H1 (cell line): ENCODE measurements around the gene METTL18. TPM values are rescaled to one million over a fixed set of nuclear protein-coding genes. Genes with fewer than 3 reads are reported as not detected.

Source experiments
- BCL11A ChIP-seq, 2 experiments: IDR thresholded peaks; one replicate each; pipeline ENCODE4 v1.6.1; 2011; ENCODE audit warnings: low read depth in 2 of 2, low read length in 2 of 2, mild to moderate bottlenecking in 2 of 2
- CHD2 ChIP-seq: IDR thresholded peaks from 2 replicates; pipeline ENCODE4 v1.6.1; 2012; ENCODE audit warnings: low read length, improper control_type of control experiment
- MAFK ChIP-seq: IDR thresholded peaks from 2 replicates; pipeline ENCODE4 v1.6.1; 2012; ENCODE audit warnings: low read depth, mild to moderate bottlenecking, improper control_type of control experiment, low read length
- POU5F1 ChIP-seq: IDR thresholded peaks from 2 replicates; pipeline ENCODE4 v1.6.1; 2011; ENCODE audit warnings: low read depth, mild to moderate bottlenecking, low read length, moderate library complexity
- RNF2 ChIP-seq: fragments of 200-900, 300-1000 bp; sonication (generic); IDR thresholded peaks from 2 replicates; pipeline ENCODE4 v1.7.1; 2016; ENCODE audit warnings: borderline replicate concordance, low read depth, mild to moderate bottlenecking, antibody characterized with exemption, low read length; ENCODE audit not compliant: poor library complexity, severe bottlenecking; ENCODE audit errors: missing control alignments
- YY1 ChIP-seq: IDR thresholded peaks from 2 replicates; pipeline ENCODE4 v1.6.1; 2011; ENCODE audit warnings: low read depth, mild to moderate bottlenecking, low read length
- polyA plus RNA-seq, 7 experiments: library from polyadenylated mRNA; depleted of rRNA in 3 of 7; stranded (reverse) in 5 of 7; unstranded in 2 of 7; fragments of >200 nt in 5 of 7; fragments of 200-250 nt in 2 of 7; gene quantifications; 1 replicate in 5 of 7; 2 replicates in 1 of 7; 4 replicates in 1 of 7; pipeline versions ENCODE4 v1.2.1 to v1.2.3, GENCODE V29; 2011 to 2013; ENCODE audit warnings: missing spikeins in 2 of 7, mixed read lengths in 2 of 7
- total RNA-seq: library from RNA; stranded (reverse); fragmentation: NEBNext Ultra II Directional; extraction: Animal tissue kit (Norgen Biotek cat#: 25700); gene quantifications from 2 replicates; pipeline ENCODE4 v1.2.1, GENCODE V29; 2021
- TF ChIP-seq, protein P1 (sequence below): IDR thresholded peaks from 2 replicates; pipeline ENCODE4 v1.6.1; 2012; ENCODE audit warnings: inconsistent platforms

Gene METTL18
- total and polyA plus RNA-seq, 2 of the 8 experiments (the other 6 are each of a cell fraction or from before 2014, with no cell fraction given): 1.4 to 7.6 TPM

DNA sequence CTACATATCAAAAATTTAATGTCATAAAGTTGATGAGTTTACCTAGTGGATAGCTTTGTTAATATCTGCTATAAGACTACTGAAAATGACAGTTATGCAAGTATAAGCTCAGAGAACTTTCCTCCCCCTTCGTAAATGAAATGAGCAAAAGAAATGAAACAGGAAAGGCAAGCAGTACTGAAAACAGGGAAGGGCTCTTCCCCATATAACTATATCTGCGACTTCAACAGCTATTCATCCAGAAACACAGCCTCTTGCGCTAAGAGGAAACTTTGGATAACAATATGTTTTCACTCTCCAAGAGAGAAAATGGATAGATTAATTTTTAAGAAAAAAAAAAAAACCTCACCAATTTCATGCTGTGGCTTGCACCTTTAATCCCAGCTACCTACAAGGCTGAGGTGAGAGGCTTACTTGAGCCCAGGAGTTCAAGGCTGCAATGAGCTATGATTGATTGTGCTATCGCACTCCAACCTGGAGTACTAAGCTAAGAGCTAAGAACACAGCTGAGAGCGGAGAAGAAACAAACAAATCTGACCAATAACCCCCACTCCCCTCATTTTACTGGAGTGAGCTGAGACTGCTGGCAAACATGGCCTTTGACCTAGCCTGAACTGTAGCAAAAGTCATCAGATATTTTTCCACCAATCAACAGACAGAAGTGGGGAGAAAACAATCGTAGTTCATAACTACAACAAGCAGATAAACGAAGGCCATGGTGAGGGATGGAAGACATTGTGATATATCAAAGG, 29.0 kb downstream of the METTL18 start (continued):
- TF ChIP-seq, protein P1, sequence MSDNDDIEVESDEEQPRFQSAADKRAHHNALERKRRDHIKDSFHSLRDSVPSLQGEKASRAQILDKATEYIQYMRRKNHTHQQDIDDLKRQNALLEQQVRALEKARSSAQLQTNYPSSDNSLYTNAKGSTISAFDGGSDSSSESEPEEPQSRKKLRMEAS: no peak
- TF ChIP-seq CHD2: no peak
- TF ChIP-seq MAFK: no peak
- no peak for TF ChIP-seq POU5F1
- TF ChIP-seq YY1: no peak
- no peak for TF ChIP-seq BCL11A (IDR thresholded peaks at IDR 0.05; ENCODE audit: low read depth in 2 of 2, low read length in 2 of 2)
- no peak for TF ChIP-seq RNF2
